NB4 (cell line): ENCODE results near the gene BECN2.

Experiments used
- CTCF ChIP-seq: IDR thresholded peaks from one replicate; pipeline ENCODE4 v1.5.1; 2012; ENCODE audit warnings: low read depth, low read length
- POLR2A ChIP-seq: IDR thresholded peaks from 2 replicates; pipeline ENCODE4 v1.6.1; 2011; ENCODE audit warnings: mild to moderate bottlenecking; ENCODE audit not compliant: insufficient read length; ENCODE audit errors: extremely low read depth

GRCh38 chr1:241998412-241998921 is 40.9 kb downstream of the BECN2 start:
- TF ChIP-seq CTCF, result peak; percentile 51
- no peak for TF ChIP-seq POLR2A
